B cell (primary cell): Measurements from ENCODE around the gene SPATA4. TPM values are rescaled to one million over a fixed set of nuclear protein-coding genes. Genes with fewer than 3 reads are reported as not detected.

Experiments used
- ATAC-seq: fragments of 200-7000 bp; cut with Tn5 transposase; one replicate; pipeline ENCODE4 v1.10.0; 2021; ENCODE audit warnings: low read depth, mild to moderate bottlenecking, moderate number of reproducible peaks, moderate library complexity
- CTCF ChIA-PET: fragments of 350-600 bp; sonication (Branson Sonifier 250); formaldehyde crosslinking; loops from one replicate; lab custom pipeline; 2021; ENCODE audit warnings: antibody characterized with exemption, inconsistent platforms; lab: Charles Lee
- POLR2A ChIA-PET: fragments of 350-600 bp; sonication (Branson Sonifier 250); formaldehyde crosslinking; loops from one replicate; lab custom pipeline; 2021; ENCODE audit warnings: antibody characterized with exemption; lab: Charles Lee
- DNase-seq: peaks from one replicate; pipeline ENCODE4 v3.0.0; 2013
- H2AFZ ChIP-seq: 2 replicates; pipeline ENCODE4 v1.6.1; 2012; ENCODE audit warnings: mild to moderate bottlenecking, low read depth, low read length; ENCODE audit not compliant: insufficient read depth, poor library complexity, severe bottlenecking
- H3K27ac ChIP-seq, 2 donors: 1 replicate in 1 of 2; 2 replicates in 1 of 2; pipeline ENCODE4 v1.5.1; 2012 to 2013; ENCODE audit warnings: low read length in 2 of 2, mild to moderate bottlenecking in 2 of 2, moderate library complexity in 1 of 2
- H3K27me3 ChIP-seq, 4 experiments: fragments of 200-600 bp in 1 of 4; sonication (generic) in 1 of 4; replicated peaks in 1 of 4; 1 replicate in 2 of 4; 2 replicates in 2 of 4; pipeline versions ENCODE4 v1.6.1 to v1.7.0; 2013 to 2016; ENCODE audit warnings: low read length in 3 of 4, mild to moderate bottlenecking in 2 of 4, mixed read lengths in 1 of 4, moderate library complexity in 1 of 4; ENCODE audit not compliant: insufficient read depth in 4 of 4, control insufficient read depth in 3 of 4; ENCODE audit errors: control extremely low read depth in 1 of 4
- H3K36me3 ChIP-seq, 2 experiments: replicated peaks in 1 of 2; 1 replicate in 1 of 2; 2 replicates in 1 of 2; pipeline versions ENCODE4 v1.6.1 to v1.7.1; 2013; ENCODE audit warnings: low read length in 1 of 2; ENCODE audit not compliant: insufficient read depth in 2 of 2, control insufficient read depth in 1 of 2; ENCODE audit errors: control extremely low read depth in 1 of 2, extremely low read depth in 1 of 2
- H3K4me1 ChIP-seq, 2 donors: fragments of 200-600 bp in 1 of 2; sonication (generic) in 1 of 2; 1 replicate in 1 of 2; 2 replicates in 1 of 2; pipeline versions ENCODE4 v1.5.1 to v1.6.1; 2013 to 2017; ENCODE audit warnings: low read length in 2 of 2; ENCODE audit not compliant: control insufficient read depth in 2 of 2, insufficient read depth in 2 of 2
- H3K4me2 ChIP-seq: replicated peaks from 2 replicates; pipeline ENCODE3; 2012; ENCODE audit warnings: mild to moderate bottlenecking, low read depth, low read length; ENCODE audit not compliant: poor library complexity, severe bottlenecking
- H3K4me3 ChIP-seq, 5 experiments: fragments of 200-600 bp in 1 of 5; sonication (generic) in 1 of 5; 1 replicate in 3 of 5; 2 replicates in 2 of 5; pipeline versions ENCODE4 v1.5.1 to v1.7.0; 2011 to 2016; ENCODE audit warnings: low read length in 4 of 5, mild to moderate bottlenecking in 4 of 5, low read depth in 2 of 5, control low read depth in 1 of 5, moderate library complexity in 1 of 5; ENCODE audit not compliant: insufficient read depth in 1 of 5; ENCODE audit errors: control extremely low read depth in 1 of 5, extremely low read depth in 1 of 5
- H3K79me2 ChIP-seq: fragments of 200-600 bp; sonication (generic); one replicate; pipeline ENCODE4 v1.6.0; 2016; ENCODE audit warnings: low read length; ENCODE audit not compliant: control insufficient read depth, insufficient read depth
- H3K9ac ChIP-seq: fragments of 200-600 bp; sonication (generic); 2 replicates; pipeline ENCODE4 v1.6.1; 2017; ENCODE audit warnings: mild to moderate bottlenecking, low read length, moderate library complexity
- H3K9me3 ChIP-seq, 3 donors: one replicate each; pipeline versions ENCODE4 v1.6.1 to v1.7.1; 2013; ENCODE audit warnings: low read length in 2 of 3; ENCODE audit not compliant: control insufficient read depth in 2 of 3, insufficient read depth in 1 of 3; ENCODE audit errors: control extremely low read depth in 1 of 3
- H4K20me1 ChIP-seq: 2 replicates; pipeline ENCODE4 v1.6.0; 2012; ENCODE audit warnings: mild to moderate bottlenecking, low read length; ENCODE audit not compliant: insufficient read depth, control insufficient read depth, poor library complexity, severe bottlenecking
- H3K27ac Mint-ChIP-seq: one replicate; pipeline ENCODE4 v1.8.0; 2021; ENCODE audit warnings: mixed read lengths
- H3K27me3 Mint-ChIP-seq: one replicate; pipeline ENCODE4 v1.8.0; 2021; ENCODE audit warnings: mixed read lengths
- H3K4me1 Mint-ChIP-seq: one replicate; pipeline ENCODE4 v1.8.0; 2021; ENCODE audit warnings: mixed read lengths
- H3K4me3 Mint-ChIP-seq: one replicate; pipeline ENCODE4 v1.8.0; 2021; ENCODE audit warnings: mixed read lengths
- H3K9me3 Mint-ChIP-seq: one replicate; pipeline ENCODE4 v1.8.0; 2022; ENCODE audit warnings: mixed read lengths; ENCODE audit not compliant: insufficient read depth
- EZH2 ChIP-seq: IDR thresholded peaks from 2 replicates; pipeline ENCODE4 v1.6.1; 2012; ENCODE audit warnings: borderline replicate concordance, low read depth, mild to moderate bottlenecking, moderate library complexity, low read length; ENCODE audit not compliant: insufficient read depth, poor library complexity, severe bottlenecking
- WGBS: methylation state at CpG from one replicate; pipeline ENCODE4 v1.1.5; 2013; ENCODE audit warnings: missing lambda C conversion rate; ENCODE audit not compliant: insufficient coverage; 5-methylcytosine and 5-hydroxymethylcytosine counted together
- intact Hi-C: fragments of 100-400 bp; cut with micrococcal nuclease; formaldehyde crosslinking; loops from one replicate; pipeline ENCODE4 v1.10.0; 2022
- polyA plus RNA-seq: library from polyadenylated mRNA; depleted of rRNA; stranded (reverse); fragments of >200 nt; gene quantifications from 2 replicates; pipeline ENCODE4 v1.2.3, GENCODE V29; 2012
- total RNA-seq, 2 donors: library from RNA; stranded (reverse); fragments of 120-200 nt in 1 of 2; gene quantifications; 1 replicate in 1 of 2; 2 replicates in 1 of 2; pipeline versions ENCODE4 v1.2.3 to v1.2.4, GENCODE V29; 2013 to 2022
- TF ChIP-seq, protein P1 (sequence below): fragments of 200-600 bp; IDR thresholded peaks from one replicate; pipeline ENCODE4 v1.8.0; 2022; ENCODE audit warnings: antibody characterized with exemption, mild to moderate bottlenecking

The SPATA4 gene
- total and polyA plus RNA-seq, 2 donors (not counting 1 experiment from before 2014, with no cell fraction given): not detected

DNA sequence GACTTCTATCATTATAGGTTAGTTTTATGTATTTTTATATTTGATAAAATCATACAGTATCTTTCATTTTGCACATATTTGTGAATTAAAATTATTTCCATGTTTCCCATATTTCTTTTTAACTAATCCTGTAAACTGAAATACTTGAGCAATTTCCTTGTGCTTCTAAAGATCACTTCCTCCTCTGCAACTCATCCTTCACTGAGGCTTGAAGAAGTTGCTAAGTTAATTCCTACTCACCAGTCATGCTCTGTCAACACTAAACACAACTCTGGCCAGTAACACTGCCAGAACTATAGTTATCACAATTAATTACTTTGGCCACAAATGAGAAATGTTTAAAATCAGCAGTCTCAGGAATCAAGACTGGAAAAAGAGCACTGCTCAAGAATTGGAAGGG lies 6.7 kb downstream of the SPATA4 start:
- ATAC-seq: no peak
- H3K9me3 Mint-ChIP-seq: no peaks in the 10 kb centered on the region
- ChIA-PET POLR2A (no interaction called here), CTCF (no interaction called here)
- Histone ChIP-seq H2AFZ (no peak overlapping the region), H3K27ac (no peak overlapping the region), H3K4me1 (no peaks in the 10 kb centered on the region), H3K4me3 (no peak overlapping the region), H3K36me3 (no peaks in the 10 kb centered on the region), H3K9me3 (no peaks in the 10 kb centered on the region), H3K9ac (no peak overlapping the region), H3K27me3 (peaks cover 0 to 15% (median 13%) of the 10 kb centered on the region in 4 experiments), H3K79me2 (no peaks in the 10 kb centered on the region), H4K20me1 (no peaks in the 10 kb centered on the region), H3K4me2 (no peak overlapping the region)
- no peaks in the 10 kb centered on the region for H3K4me1 Mint-ChIP-seq
- intact Hi-C loops: no loop called here
- no peak for TF ChIP-seq EZH2
- TF ChIP-seq, protein P1, sequence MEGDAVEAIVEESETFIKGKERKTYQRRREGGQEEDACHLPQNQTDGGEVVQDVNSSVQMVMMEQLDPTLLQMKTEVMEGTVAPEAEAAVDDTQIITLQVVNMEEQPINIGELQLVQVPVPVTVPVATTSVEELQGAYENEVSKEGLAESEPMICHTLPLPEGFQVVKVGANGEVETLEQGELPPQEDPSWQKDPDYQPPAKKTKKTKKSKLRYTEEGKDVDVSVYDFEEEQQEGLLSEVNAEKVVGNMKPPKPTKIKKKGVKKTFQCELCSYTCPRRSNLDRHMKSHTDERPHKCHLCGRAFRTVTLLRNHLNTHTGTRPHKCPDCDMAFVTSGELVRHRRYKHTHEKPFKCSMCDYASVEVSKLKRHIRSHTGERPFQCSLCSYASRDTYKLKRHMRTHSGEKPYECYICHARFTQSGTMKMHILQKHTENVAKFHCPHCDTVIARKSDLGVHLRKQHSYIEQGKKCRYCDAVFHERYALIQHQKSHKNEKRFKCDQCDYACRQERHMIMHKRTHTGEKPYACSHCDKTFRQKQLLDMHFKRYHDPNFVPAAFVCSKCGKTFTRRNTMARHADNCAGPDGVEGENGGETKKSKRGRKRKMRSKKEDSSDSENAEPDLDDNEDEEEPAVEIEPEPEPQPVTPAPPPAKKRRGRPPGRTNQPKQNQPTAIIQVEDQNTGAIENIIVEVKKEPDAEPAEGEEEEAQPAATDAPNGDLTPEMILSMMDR: no peak
- H3K4me3 Mint-ChIP-seq: no peak overlapping the region
- DNase-seq: no peak
- H3K27me3 Mint-ChIP-seq: peaks cover 49% of the 10 kb centered on the region
- no peak overlapping the region for H3K27ac Mint-ChIP-seq

GRCh38 chr4:176187624-176188023 lies 7.8 kb downstream of the SPATA4 start:
- H3K27ac ChIP-seq: no peak overlapping the region
- H2AFZ ChIP-seq: no peak overlapping the region
- H3K27me3 Mint-ChIP-seq: peaks cover 42% of the 10 kb centered on the region
- ATAC-seq (no peak), DNase-seq (no peak)
- H3K36me3 ChIP-seq: no peaks in the 10 kb centered on the region
- no peak overlapping the region for H3K4me3 ChIP-seq
- no peaks in the 10 kb centered on the region for H3K9me3 Mint-ChIP-seq
- peaks cover 0 to 13% (median 9%) of the 10 kb centered on the region in 4 experiments for H3K27me3 ChIP-seq
- no peaks in the 10 kb centered on the region for H4K20me1 ChIP-seq
- H3K4me1 ChIP-seq: no peaks in the 10 kb centered on the region
- no peak overlapping the region for H3K4me3 Mint-ChIP-seq
- ChIA-PET POLR2A (no interaction called here), CTCF (no interaction called here)
- H3K4me2 ChIP-seq: no peak overlapping the region
- TF ChIP-seq EZH2: no peak
- TF ChIP-seq, protein P1: no peak
- no peaks in the 10 kb centered on the region for H3K4me1 Mint-ChIP-seq
- intact Hi-C loops: no loop called here
- no peak overlapping the region for H3K9ac ChIP-seq
- H3K79me2 ChIP-seq: no peaks in the 10 kb centered on the region
- 80% methylated on average over 1 of the region's 2 CpGs for WGBS
- H3K27ac Mint-ChIP-seq: no peak overlapping the region
- no peaks in the 10 kb centered on the region for H3K9me3 ChIP-seq
